Measurements from ENCODE around the gene FILIP1.

The FILIP1 gene

DNA sequence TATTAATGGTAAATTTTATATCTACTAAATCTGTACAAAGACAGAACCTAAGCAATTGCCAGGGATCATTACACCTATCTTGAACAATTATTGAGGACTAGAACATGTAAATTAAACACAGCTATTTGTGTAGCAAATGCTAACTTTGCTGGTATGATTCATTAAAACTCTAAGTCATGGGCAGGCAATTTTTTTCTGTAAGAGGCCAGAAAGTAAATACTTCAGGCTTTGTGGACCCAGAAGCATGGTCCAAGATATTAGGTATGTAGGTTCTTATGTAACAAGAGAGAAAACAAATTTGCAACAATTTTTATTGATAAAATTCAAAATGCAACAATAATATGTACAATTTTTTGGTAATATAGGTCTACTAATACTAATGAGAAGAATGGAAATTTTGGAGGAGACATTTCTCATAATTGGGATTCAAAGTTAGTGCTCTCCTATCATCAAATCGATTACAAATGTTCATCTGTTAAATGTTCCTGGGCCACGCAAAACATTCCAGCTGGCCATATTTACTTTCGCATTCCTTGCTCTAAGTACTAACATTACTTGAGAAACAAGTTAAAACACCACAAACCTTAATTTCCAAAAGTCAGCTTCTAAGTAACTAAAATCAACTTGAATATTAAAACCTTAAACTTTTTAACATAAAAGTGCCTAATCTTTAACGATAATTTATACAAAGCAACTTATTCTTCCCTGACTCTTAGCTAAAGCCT, 213.3 kb downstream of the FILIP1 start:
- POLR2A ChIA-PET, result no interaction called here
- CTCF ChIA-PET, result interaction anchor here (1.2 to 4.3 kb wide), 5 partner anchors 8 to 266 kb away, joined by 3 to 47 read pairs (median 4); no protein-coding TSS in a partner anchor
- H3K4me3 ChIP-seq (ENCODE audit: low read depth, low read length), result no peak overlapping the region
- no peak for TF ChIP-seq CTCF (IDR thresholded peaks at IDR 0.05; ENCODE audit: insufficient read depth, low read length, missing control alignments)
- DNase-seq (ENCODE audit: low read depth, low spot score), result no peak

- ChIA-PET CTCF (interaction anchor here (0.9 to 4.3 kb wide), 7 partner anchors 9 to 267 kb away, joined by 3 to 47 read pairs (median 4); no protein-coding TSS in a partner anchor), POLR2A (no interaction called here)
- H3K4me3 ChIP-seq (ENCODE audit: low read depth, low read length), result no peak overlapping the region
- no peak for TF ChIP-seq CTCF (IDR thresholded peaks at IDR 0.05; ENCODE audit: insufficient read depth, low read length, missing control alignments)
- no peak for DNase-seq (ENCODE audit: low read depth, low spot score)
Observed at GRCh38 chr6:75279418-75279817, 214.2 kb downstream of the FILIP1 start.

DNA sequence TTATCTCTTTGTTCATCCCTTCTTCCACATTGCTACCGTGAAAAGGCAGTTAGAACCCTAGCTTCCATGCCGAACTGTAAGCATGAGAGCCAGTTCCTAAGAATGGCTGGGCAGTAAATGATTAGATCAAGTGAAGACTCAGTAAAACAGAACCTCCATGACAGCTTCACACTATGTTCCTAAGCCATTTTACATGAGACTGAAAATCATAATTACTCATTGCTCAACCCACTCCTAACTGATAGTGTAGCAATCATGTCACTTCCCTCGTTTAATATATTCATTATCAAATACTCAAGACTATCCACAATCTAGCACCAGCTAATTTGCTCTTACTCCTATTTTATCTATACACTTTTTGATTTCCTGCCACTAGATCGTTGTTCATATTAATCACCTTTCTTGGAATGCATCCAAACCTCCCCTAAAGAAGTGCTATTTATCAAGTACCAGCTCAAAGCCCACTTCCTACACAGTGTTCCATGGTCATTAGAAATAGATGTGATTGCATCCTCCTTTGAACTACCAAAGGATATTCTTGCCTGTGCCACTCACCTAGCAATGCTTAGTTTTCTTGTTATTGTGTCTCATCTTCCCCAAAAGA, 215.0 kb downstream of the FILIP1 start:
- POLR2A ChIA-PET, result no interaction called here
- no peak for DNase-seq (ENCODE audit: low read depth, low spot score)
- TF ChIP-seq CTCF (IDR thresholded peaks at IDR 0.05; ENCODE audit: insufficient read depth, low read length, missing control alignments), result no peak
- H3K4me3 ChIP-seq (ENCODE audit: low read depth, low read length), result no peak overlapping the region
- CTCF ChIA-PET, result interaction anchor here (0.8 to 4.3 kb wide), 4 partner anchors 11 to 26 kb away, joined by 3 to 47 read pairs (median 4); no protein-coding TSS in a partner anchor

- POLR2A ChIA-PET, result interaction anchor here (1.1 kb wide), 1 partner anchor 10 kb away, joined by 4 read pairs; no protein-coding TSS in a partner anchor
- CTCF ChIA-PET, result interaction anchor here (0.7 to 3.1 kb wide), 4 partner anchors 8 to 22 kb away, joined by 3 to 36 read pairs (median 4); no protein-coding TSS in a partner anchor
- no peak overlapping the region for H3K4me3 ChIP-seq (ENCODE audit: low read depth, low read length)
- no peak for TF ChIP-seq CTCF (IDR thresholded peaks at IDR 0.05; ENCODE audit: insufficient read depth, low read length, missing control alignments)
- peak; percentile 64 for DNase-seq (ENCODE audit: low read depth, low spot score)
Observed at GRCh38 chr6:75275067-75275466, 218.5 kb downstream of the FILIP1 start.

DNA sequence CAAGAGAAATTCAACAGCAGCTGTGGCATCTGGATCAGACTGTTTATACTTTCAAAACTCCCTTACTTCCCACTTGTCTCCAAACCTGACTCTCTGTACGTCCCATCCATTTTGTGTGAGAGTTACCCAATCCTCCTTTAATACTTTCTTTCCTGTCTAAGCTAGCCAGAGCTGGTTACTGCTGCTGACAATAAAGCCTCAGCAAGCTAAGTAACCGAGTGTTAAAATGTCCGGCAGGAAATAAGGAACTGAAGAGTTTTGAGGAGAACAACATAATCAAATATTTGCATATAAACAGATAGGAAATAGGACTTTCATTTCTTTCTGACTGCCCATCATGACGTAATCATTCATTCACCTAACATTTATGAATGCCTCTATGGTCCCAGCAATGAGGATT, 220.6 kb downstream of the FILIP1 start:
- POLR2A ChIA-PET, result no interaction called here

More for the DNA sequence above, 220.6 kb downstream of the FILIP1 start:
- H3K4me3 ChIP-seq (ENCODE audit: low read depth, low read length), result no peak overlapping the region
- TF ChIP-seq CTCF (IDR thresholded peaks at IDR 0.05; ENCODE audit: insufficient read depth, low read length, missing control alignments), result no peak
- DNase-seq (ENCODE audit: low read depth, low spot score), result no peak
- CTCF ChIA-PET, result interaction anchor here (1.3 kb wide), 1 partner anchor 256 kb away, joined by 4 read pairs; no protein-coding TSS in a partner anchor

All from AG04449 (cell line).